Heart left ventricle (tissue), 13 donors: ENCODE results near the gene RAB6A.

Experiments
- CTCF ChIP-seq, 12 donors: fragments of 200-600 bp; sonication (generic) in 4 of 12; IDR thresholded peaks; one replicate each; pipeline versions ENCODE4 v1.5.0 to v1.8.0; 2018 to 2022; ENCODE audit warnings: antibody characterized with exemption in 12 of 12, mild to moderate bottlenecking in 5 of 12
- POLR2A ChIP-seq, 2 donors: fragments of 450-650 bp; IDR thresholded peaks; one replicate each; pipeline ENCODE4 v1.6.1; 2017; ENCODE audit warnings: antibody characterized with exemption in 2 of 2, mild to moderate bottlenecking in 2 of 2, moderate library complexity in 2 of 2
- donor health status: ischemic (EF 13 %, LVEDD 7.1; RV severe dilation, severe dysfunction).
- donor health status: DM: no; HTN: yes; CAD: no.
- donor health status: DM: no; HTN: no; CAD: no.
- donor health status: ischemic (EF 25% LVEDD 6.9; RV normal size, moderate dysfunction).
- donor health status: ischemic (EF 25% LVEDD 5.7; RV mildly dilated, moderate dysfunction).
- donor health status: ischemic (EF 35%, LVEDD 5.7; RV mildly dilated, moderate dysfunction).
- donor health status: nonischemic (EF 11% LVEDD 7.7; RV severe dilation, severe dysfunction).
- donor health status: DM: yes; HTN: yes; CAD: no.
- donor health status: PGD.
- donor health status: ischemic (EF 29% LVEDD 5.4; RV normal size, mild dysfunction).
- donor health status: nonischemic (EF 23%, LVEDD 6.1; RV moderate dilation, normal function).

GRCh38 chr11:73792584-73792983 is 31.7 kb upstream of the RAB6A start:
- TF ChIP-seq CTCF (IDR thresholded peaks at IDR 0.05) (no peak), POLR2A (IDR thresholded peaks at IDR 0.05) (no peak)
